Measurements from ENCODE around the gene GPR78. TPM values are rescaled to one million over a fixed set of nuclear protein-coding genes. Genes with fewer than 3 reads are reported as not detected.

Gene GPR78
- polyA plus RNA-seq, 3 donors: not detected

- Mint-ChIP-seq H3K27me3 (ENCODE audit: low read depth in 3 of 3) (peaks cover 8 to 21% (median 15%) of the 10 kb centered on the region in 3 donors), H3K4me1 (no peaks in the 10 kb centered on the region), H3K9me3 (peaks cover 0 to under 1% (median 0%) of the 10 kb centered on the region in 7 donors), H3K4me3 (no peak overlapping the region), H3K27ac (no peak overlapping the region), H3K36me3 (no peaks in the 10 kb centered on the region)
- Histone ChIP-seq H3K9ac (ENCODE audit: insufficient read depth, low read length, poor library complexity, severe bottlenecking) (no peak overlapping the region), H3K4me3 (replicated peaks in 1 of 3; ENCODE audit: low read depth in 2 of 3, low read length in 3 of 3) (no peak overlapping the region), H2AFZ (ENCODE audit: insufficient read depth, low read depth, low read length, poor library complexity, severe bottlenecking) (no peak overlapping the region), H3K9me3 (replicated peaks in 1 of 2; ENCODE audit: control insufficient read depth in 1 of 2, insufficient read depth in 1 of 2, low read length in 2 of 2) (no peaks in the 10 kb centered on the region), H3K4me2 (replicated peaks; ENCODE audit: extremely low read depth, low read length, poor library complexity, severe bottlenecking) (no peak overlapping the region), H3K27me3 (ENCODE audit: control insufficient read depth in 2 of 2, insufficient read depth in 2 of 2, low read length in 2 of 2) (peaks cover 0 to 6% of the 10 kb centered on the region in 2 donors), H3K36me3 (replicated peaks in 1 of 2; ENCODE audit: control insufficient read depth in 1 of 2, insufficient read depth in 2 of 2, low read length in 2 of 2) (no peaks in the 10 kb centered on the region), H3K79me2 (ENCODE audit: insufficient read depth, low read length) (no peaks in the 10 kb centered on the region), H3K4me1 (ENCODE audit: control insufficient read depth in 1 of 2, insufficient read depth in 2 of 2, low read length in 2 of 2) (no peaks in the 10 kb centered on the region), H3K27ac (ENCODE audit: low read depth in 1 of 2, low read length in 2 of 2) (no peak overlapping the region), H4K20me1 (ENCODE audit: insufficient read depth, low read length) (no peaks in the 10 kb centered on the region)
- TF ChIP-seq CTCF (IDR thresholded peaks at IDR 0.05): no peak
- no peak for DNase-seq
- WGBS (ENCODE audit: insufficient coverage): 56% methylated on average over 2 of the region's 7 CpGs
- intact Hi-C loops (cut with micrococcal nuclease): no loop called here
Measured at GRCh38 chr4:8585721-8586212, 5.6 kb downstream of the GPR78 start.

GRCh38 chr4:8586246-8586645 lies 6.1 kb downstream of the GPR78 start:
- H3K9me3 ChIP-seq (replicated peaks in 1 of 2; ENCODE audit: control insufficient read depth in 1 of 2, insufficient read depth in 1 of 2, low read length in 2 of 2): no peaks in the 10 kb centered on the region
- no peak overlapping the region for H2AFZ ChIP-seq (ENCODE audit: insufficient read depth, low read depth, low read length, poor library complexity, severe bottlenecking)
- intact Hi-C loops (cut with micrococcal nuclease): no loop called here
- Mint-ChIP-seq H3K27me3 (ENCODE audit: low read depth in 3 of 3) (peaks cover 10 to 21% (median 13%) of the 10 kb centered on the region in 3 donors), H3K9me3 (no peaks in the 10 kb centered on the region), H3K36me3 (no peaks in the 10 kb centered on the region), H3K27ac (no peak overlapping the region), H3K4me3 (no peak overlapping the region), H3K4me1 (no peaks in the 10 kb centered on the region)
- H3K27me3 ChIP-seq (ENCODE audit: control insufficient read depth in 2 of 2, insufficient read depth in 2 of 2, low read length in 2 of 2): peaks cover 0 to 8% of the 10 kb centered on the region in 2 donors
- no peaks in the 10 kb centered on the region for H3K79me2 ChIP-seq (ENCODE audit: insufficient read depth, low read length)
- no peaks in the 10 kb centered on the region for H4K20me1 ChIP-seq (ENCODE audit: insufficient read depth, low read length)
- no peaks in the 10 kb centered on the region for H3K4me1 ChIP-seq (ENCODE audit: control insufficient read depth in 1 of 2, insufficient read depth in 2 of 2, low read length in 2 of 2)
- no peak overlapping the region for H3K9ac ChIP-seq (ENCODE audit: insufficient read depth, low read length, poor library complexity, severe bottlenecking)
- H3K4me2 ChIP-seq (replicated peaks; ENCODE audit: extremely low read depth, low read length, poor library complexity, severe bottlenecking): no peak overlapping the region
- no peak for TF ChIP-seq CTCF (IDR thresholded peaks at IDR 0.05)
- no peak overlapping the region for H3K4me3 ChIP-seq (replicated peaks in 1 of 3; ENCODE audit: low read depth in 2 of 3, low read length in 3 of 3)
- no peaks in the 10 kb centered on the region for H3K36me3 ChIP-seq (replicated peaks in 1 of 2; ENCODE audit: control insufficient read depth in 1 of 2, insufficient read depth in 2 of 2, low read length in 2 of 2)
- H3K27ac ChIP-seq (ENCODE audit: low read depth in 1 of 2, low read length in 2 of 2): no peak overlapping the region
- DNase-seq: no peak
- 86% methylated on average over 4 of the region's 5 CpGs for WGBS (ENCODE audit: insufficient coverage)
